ENCODE data around the gene KAT2A.
A peak's percentile ranks its signal among the peaks of the same experiment; 100 is the strongest.

Gene KAT2A

GRCh38 chr17:42135664-42136653 is 14.8 kb upstream of the KAT2A start:
- DNase-seq (ENCODE audit: low spot score) = no peak

GRCh38 chr17:42135151-42135550 is 14.0 kb upstream of the KAT2A start:
- DNase-seq (ENCODE audit: low spot score) = no peak

- peak; percentile 36 for DNase-seq (ENCODE audit: low spot score)
These were observed 12.4 kb upstream of the KAT2A start for GRCh38 chr17:42133461-42134041.

GRCh38 chr17:42132941-42133340 is 11.8 kb upstream of the KAT2A start:
- no peak for DNase-seq (ENCODE audit: low spot score)

GRCh38 chr17:42131981-42132432 is 10.8 kb upstream of the KAT2A start:
- DNase-seq (ENCODE audit: low spot score) = no peak

- no peak for DNase-seq (ENCODE audit: low spot score)
These were observed 10.1 kb upstream of the KAT2A start for GRCh38 chr17:42131232-42131631.

GRCh38 chr17:42130310-42130936 is 9.3 kb upstream of the KAT2A start:
- DNase-seq (ENCODE audit: low spot score) = no peak

GRCh38 chr17:42129109-42129837 is 8.1 kb upstream of the KAT2A start:
- DNase-seq (ENCODE audit: low spot score) = no peak

- no peak for DNase-seq (ENCODE audit: low spot score)
These were observed 6.2 kb upstream of the KAT2A start for GRCh38 chr17:42127414-42127813.

GRCh38 chr17:42126836-42127235 is 5.7 kb upstream of the KAT2A start:
- DNase-seq (ENCODE audit: low spot score) = no peak

- no peak for DNase-seq (ENCODE audit: low spot score)
These were observed 4.4 kb upstream of the KAT2A start for GRCh38 chr17:42125565-42125964.

- DNase-seq (ENCODE audit: low spot score) = no peak
These were observed 3.1 kb upstream of the KAT2A start for GRCh38 chr17:42124256-42124655.

GRCh38 chr17:42122371-42123303 is 1.5 kb upstream of the KAT2A start, which contains the start of gene HSPB9:
HSPB9 (plus strand) TSS chr17:42122804; CDS start chr17:42122851, 47 bp downstream.
- no peak for DNase-seq (ENCODE audit: low spot score)

- no peak for DNase-seq (ENCODE audit: low spot score)
These were observed 902 bp downstream of the KAT2A start for GRCh38 chr17:42120161-42120769.

GRCh38 chr17:42119301-42119700 is 1.9 kb downstream of the KAT2A start:
- no peak for DNase-seq (ENCODE audit: low spot score)

- peak; percentile 30 for DNase-seq (ENCODE audit: low spot score)
These were observed 2.6 kb downstream of the KAT2A start for GRCh38 chr17:42118545-42118944.

- DNase-seq (ENCODE audit: low spot score) = no peak
These were observed 3.0 kb downstream of the KAT2A start for GRCh38 chr17:42118126-42118510.

- DNase-seq (ENCODE audit: low spot score) = no peak
These were observed 3.6 kb downstream of the KAT2A start for GRCh38 chr17:42117397-42118125.

GRCh38 chr17:42116705-42117396 is 4.3 kb downstream of the KAT2A start:
- DNase-seq (ENCODE audit: low spot score) = peak; percentile 83
